HepG2 (cell line): ENCODE measurements around the gene CSNK1G3. TPM values are rescaled to one million over a fixed set of nuclear protein-coding genes. Genes with fewer than 3 reads are reported as not detected.
A peak's percentile ranks its signal among the peaks of the same experiment; 100 is the strongest.

ENCODE experiments used
- ATF7-NPFF ChIP-seq: sonication (generic); formaldehyde crosslinking; IDR thresholded peaks from 2 replicates; pipeline ENCODE4 v1.8.1; 2023; ENCODE audit warnings: mild to moderate bottlenecking, low read depth, missing genetic modification reagents, moderate library complexity
- CEBPG ChIP-seq: IDR thresholded peaks from 2 replicates; pipeline ENCODE4 v1.6.1; 2016
- FIP1L1 ChIP-seq: fragments of 200-400 bp; formaldehyde crosslinking; IDR thresholded peaks from 2 replicates; pipeline ENCODE4 v1.6.1; 2018; ENCODE audit warnings: low read depth, mild to moderate bottlenecking, low read length, moderate library complexity, borderline replicate concordance; ENCODE audit not compliant: insufficient read depth
- HDAC2 ChIP-seq: sonication (generic); formaldehyde crosslinking; IDR thresholded peaks from 2 replicates; pipeline ENCODE4 v1.4.0; 2020; ENCODE audit warnings: missing genetic modification reagents
- HNRNPLL ChIP-seq: fragments of 200-400 bp; formaldehyde crosslinking; IDR thresholded peaks from 2 replicates; pipeline ENCODE4 v1.6.1; 2017; ENCODE audit warnings: mild to moderate bottlenecking, low read depth, low read length; ENCODE audit not compliant: poor library complexity, severe bottlenecking
- HOXA3 ChIP-seq: sonication (generic); formaldehyde crosslinking; IDR thresholded peaks from 2 replicates; pipeline ENCODE4 v1.5.0; 2020; ENCODE audit warnings: missing genetic modification reagents
- KLF16 ChIP-seq, 2 experiments: sonication (generic) in 1 of 2; formaldehyde crosslinking in 1 of 2; IDR thresholded peaks; 2 replicates each; pipeline versions ENCODE4 v1.6.1 to v1.8.0; 2016 to 2023; ENCODE audit warnings: missing genetic modification reagents in 2 of 2, missing compliant biosample characterization in 1 of 2
- MAZ ChIP-seq, 2 experiments: sonication (generic) in 1 of 2; formaldehyde crosslinking in 1 of 2; IDR thresholded peaks; 2 replicates each; pipeline versions ENCODE4 v1.5.0 to v1.6.1; 2012 to 2020; ENCODE audit warnings: low read depth in 2 of 2, mild to moderate bottlenecking in 2 of 2, borderline replicate concordance in 1 of 2, improper control_type of control experiment in 1 of 2, low read length in 1 of 2, missing genetic modification reagents in 1 of 2, moderate library complexity in 1 of 2
- MTA1 ChIP-seq: sonication (generic); formaldehyde crosslinking; IDR thresholded peaks from 2 replicates; pipeline ENCODE4 v1.4.0; 2020; ENCODE audit warnings: missing genetic modification reagents, mild to moderate bottlenecking, borderline replicate concordance
- NPAS2 ChIP-seq: sonication (generic); formaldehyde crosslinking; IDR thresholded peaks from 2 replicates; pipeline ENCODE4 v1.8.0; 2022; ENCODE audit warnings: mild to moderate bottlenecking, missing genetic modification reagents, borderline replicate concordance
- NR2C2 ChIP-seq: sonication (generic); formaldehyde crosslinking; IDR thresholded peaks from 2 replicates; pipeline ENCODE4 v1.4.0; 2020; ENCODE audit warnings: missing genetic modification reagents, mild to moderate bottlenecking, moderate library complexity, borderline replicate concordance
- PHF20 ChIP-seq: sonication (generic); formaldehyde crosslinking; IDR thresholded peaks from 2 replicates; pipeline ENCODE4 v1.5.0; 2020; ENCODE audit warnings: mild to moderate bottlenecking, missing genetic modification reagents
- SOX6 ChIP-seq, 2 experiments: fragments of 450-650 bp in 1 of 2; sonication (generic) in 1 of 2; formaldehyde crosslinking in 1 of 2; IDR thresholded peaks; 2 replicates each; pipeline versions ENCODE4 v1.4.0 to v1.6.1; 2017 to 2020; ENCODE audit warnings: antibody characterized with exemption in 1 of 2, mild to moderate bottlenecking in 1 of 2, missing genetic modification reagents in 1 of 2
- TGIF2 ChIP-seq: IDR thresholded peaks from 2 replicates; pipeline ENCODE4 v1.6.1; 2016; ENCODE audit warnings: control low read depth, missing compliant biosample characterization
- ZFY ChIP-seq: sonication (generic); formaldehyde crosslinking; IDR thresholded peaks from 2 replicates; pipeline ENCODE4 v1.4.0; 2020; ENCODE audit warnings: missing genetic modification reagents
- polyA plus RNA-seq, 8 experiments: library from polyadenylated mRNA; depleted of rRNA in 3 of 8; stranded (reverse) in 7 of 8; unstranded in 1 of 8; fragments of >200 nt; fragmentation: Illumina TruSeq in 4 of 8; extraction: Trizol in 4 of 8; gene quantifications; 2 replicates each; pipeline versions ENCODE4 v1.2.1 to v1.2.3, GENCODE V29; 2011 to 2016; ENCODE audit warnings: low read depth in 4 of 8, missing spikeins in 1 of 8, mixed read lengths in 1 of 8; ENCODE audit not compliant: insufficient read depth in 1 of 8
- total RNA-seq, 5 experiments: library from RNA; depleted of rRNA; stranded (reverse); fragments of >200 nt; fragmentation: Illumina TruSeq; extraction: Trizol; gene quantifications; 2 replicates each; pipeline ENCODE4 v1.2.3, GENCODE V29; 2016; ENCODE audit warnings: low read depth in 1 of 5
- TF ChIP-seq, protein P1 (sequence below): sonication (generic); formaldehyde crosslinking; IDR thresholded peaks from 2 replicates; pipeline ENCODE4 v1.4.0; 2020; ENCODE audit warnings: missing genetic modification reagents, borderline replicate concordance
- TF ChIP-seq, protein P2 (sequence below): sonication (generic); formaldehyde crosslinking; IDR thresholded peaks from 2 replicates; pipeline ENCODE4 v1.5.1; 2020; ENCODE audit warnings: missing genetic modification reagents, mild to moderate bottlenecking, borderline replicate concordance
- TF ChIP-seq, protein P3 (sequence below): sonication (generic); formaldehyde crosslinking; conservative IDR thresholded peaks from 2 replicates; pipeline ENCODE4 v1.4.0; 2020; ENCODE audit warnings: missing genetic modification reagents
- TF ChIP-seq, protein P4 (sequence below): IDR thresholded peaks from 2 replicates; pipeline ENCODE4 v1.6.1; 2016; ENCODE audit warnings: missing compliant biosample characterization, missing genetic modification reagents, borderline replicate concordance

Gene CSNK1G3
- total and polyA plus RNA-seq, 2 of the 13 experiments (the other 11 are each of a cell fraction or from before 2014, with no cell fraction given): 11.3 to 31.5 TPM

DNA sequence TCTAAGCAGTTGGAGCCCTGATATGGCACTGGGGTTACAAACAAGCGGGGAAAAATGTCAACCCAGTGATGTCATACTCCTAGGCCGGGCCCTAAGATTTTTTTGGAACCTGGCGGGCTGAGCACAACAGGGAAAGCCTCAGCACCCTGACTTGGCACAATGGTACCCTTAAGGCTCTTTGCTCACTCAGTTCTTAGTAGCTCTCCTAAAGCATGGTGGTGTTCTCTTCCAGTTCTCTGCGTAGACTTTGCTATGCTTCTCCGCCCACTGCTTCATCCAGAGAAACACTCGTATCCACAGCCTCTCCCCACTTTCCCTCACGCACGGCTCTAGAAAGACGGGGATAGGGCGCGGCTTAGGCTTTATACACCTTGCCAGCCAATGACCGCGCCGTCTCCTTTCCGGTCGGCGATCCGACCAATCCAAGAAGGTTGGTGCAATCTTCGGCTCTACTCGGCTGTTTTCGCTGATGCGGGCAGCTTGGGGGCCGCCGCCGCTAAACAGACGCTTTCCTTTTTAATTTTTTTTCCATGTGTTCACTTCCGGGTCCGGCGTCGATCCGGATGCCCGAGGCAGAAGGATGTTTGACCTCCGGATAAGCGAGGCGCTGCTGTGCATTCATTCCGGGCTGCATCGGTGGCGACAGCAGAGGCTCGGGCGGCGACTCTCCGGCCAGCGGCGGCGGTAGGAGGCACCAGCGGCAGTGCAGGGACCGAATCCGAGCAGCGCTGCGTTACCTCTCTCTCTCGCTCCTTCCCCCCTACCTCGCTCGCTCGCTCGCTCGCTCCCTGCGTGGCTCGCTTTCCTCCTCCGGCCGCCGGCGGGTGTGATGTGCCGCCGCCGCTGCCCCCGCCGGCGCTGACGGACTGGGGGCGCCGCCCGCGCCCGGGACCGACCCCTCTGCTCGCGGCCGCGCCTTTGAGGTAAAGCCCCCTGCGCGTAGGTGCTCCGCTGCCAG is at the start of gene CSNK1G3 (continued):
- TF ChIP-seq, protein P1, sequence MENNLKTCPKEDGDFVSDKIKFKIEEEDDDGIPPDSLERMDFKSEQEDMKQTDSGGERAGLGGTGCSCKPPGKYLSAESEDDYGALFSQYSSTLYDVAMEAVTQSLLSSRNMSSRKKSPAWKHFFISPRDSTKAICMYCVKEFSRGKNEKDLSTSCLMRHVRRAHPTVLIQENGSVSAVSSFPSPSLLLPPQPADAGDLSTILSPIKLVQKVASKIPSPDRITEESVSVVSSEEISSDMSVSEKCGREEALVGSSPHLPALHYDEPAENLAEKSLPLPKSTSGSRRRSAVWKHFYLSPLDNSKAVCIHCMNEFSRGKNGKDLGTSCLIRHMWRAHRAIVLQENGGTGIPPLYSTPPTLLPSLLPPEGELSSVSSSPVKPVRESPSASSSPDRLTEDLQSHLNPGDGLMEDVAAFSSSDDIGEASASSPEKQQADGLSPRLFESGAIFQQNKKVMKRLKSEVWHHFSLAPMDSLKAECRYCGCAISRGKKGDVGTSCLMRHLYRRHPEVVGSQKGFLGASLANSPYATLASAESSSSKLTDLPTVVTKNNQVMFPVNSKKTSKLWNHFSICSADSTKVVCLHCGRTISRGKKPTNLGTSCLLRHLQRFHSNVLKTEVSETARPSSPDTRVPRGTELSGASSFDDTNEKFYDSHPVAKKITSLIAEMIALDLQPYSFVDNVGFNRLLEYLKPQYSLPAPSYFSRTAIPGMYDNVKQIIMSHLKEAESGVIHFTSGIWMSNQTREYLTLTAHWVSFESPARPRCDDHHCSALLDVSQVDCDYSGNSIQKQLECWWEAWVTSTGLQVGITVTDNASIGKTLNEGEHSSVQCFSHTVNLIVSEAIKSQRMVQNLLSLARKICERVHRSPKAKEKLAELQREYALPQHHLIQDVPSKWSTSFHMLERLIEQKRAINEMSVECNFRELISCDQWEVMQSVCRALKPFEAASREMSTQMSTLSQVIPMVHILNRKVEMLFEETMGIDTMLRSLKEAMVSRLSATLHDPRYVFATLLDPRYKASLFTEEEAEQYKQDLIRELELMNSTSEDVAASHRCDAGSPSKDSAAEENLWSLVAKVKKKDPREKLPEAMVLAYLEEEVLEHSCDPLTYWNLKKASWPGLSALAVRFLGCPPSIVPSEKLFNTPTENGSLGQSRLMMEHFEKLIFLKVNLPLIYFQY (CRISPR knock-in tag): 0 out of 2 replicates have a peak, but pooled peaks have one; percentile 47
- TF ChIP-seq MTA1 (CRISPR knock-in tag) (no peak), MAZ (IDR thresholded peaks at IDR 0.05; ENCODE audit: borderline replicate concordance, low read depth, low read length) (no peak; the same call in 1 of the 2 replicates), MAZ (CRISPR knock-in tag; IDR thresholded peaks at IDR 0.05; ENCODE audit: low read depth) (peak; percentile 70), NR2C2 (peak; percentile 96), PHF20 (CRISPR knock-in tag) (peak; percentile 75), HDAC2 (CRISPR knock-in tag) (peak; percentile 54; the same call in 1 of the 2 replicates), ZFY (CRISPR knock-in tag) (peak; percentile 56; the same call in 1 of the 2 replicates), NPAS2 (CRISPR knock-in tag) (no peak), SOX6 (IDR thresholded peaks at IDR 0.05) (no peak), SOX6 (CRISPR knock-in tag; IDR thresholded peaks at IDR 0.05) (peak; percentile 62), TGIF2 (0 out of 2 replicates have a peak, but pooled peaks have one; percentile 44), KLF16 (CRISPR knock-in tag; IDR thresholded peaks at IDR 0.05) (peak in 1 of 2 experiments; percentile 84; a peak in 2 of 4 replicates), ATF7-NPFF (peak; percentile 64), CEBPG (CRISPR knock-in tag) (peak; percentile 72), HOXA3 (CRISPR knock-in tag) (peak; percentile 63), FIP1L1 (0 out of 2 replicates have a peak, but pooled peaks have one; percentile 47), HNRNPLL (peak; percentile 48)
- TF ChIP-seq, protein P2, sequence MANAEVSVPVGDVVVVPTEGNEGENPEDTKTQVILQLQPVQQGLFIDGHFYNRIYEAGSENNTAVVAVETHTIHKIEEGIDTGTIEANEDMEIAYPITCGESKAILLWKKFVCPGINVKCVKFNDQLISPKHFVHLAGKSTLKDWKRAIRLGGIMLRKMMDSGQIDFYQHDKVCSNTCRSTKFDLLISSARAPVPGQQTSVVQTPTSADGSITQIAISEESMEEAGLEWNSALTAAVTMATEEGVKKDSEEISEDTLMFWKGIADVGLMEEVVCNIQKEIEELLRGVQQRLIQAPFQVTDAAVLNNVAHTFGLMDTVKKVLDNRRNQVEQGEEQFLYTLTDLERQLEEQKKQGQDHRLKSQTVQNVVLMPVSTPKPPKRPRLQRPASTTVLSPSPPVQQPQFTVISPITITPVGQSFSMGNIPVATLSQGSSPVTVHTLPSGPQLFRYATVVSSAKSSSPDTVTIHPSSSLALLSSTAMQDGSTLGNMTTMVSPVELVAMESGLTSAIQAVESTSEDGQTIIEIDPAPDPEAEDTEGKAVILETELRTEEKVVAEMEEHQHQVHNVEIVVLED (CRISPR knock-in tag): peak; percentile 74; the same call in 1 of the 2 replicates
- TF ChIP-seq, protein P3, sequence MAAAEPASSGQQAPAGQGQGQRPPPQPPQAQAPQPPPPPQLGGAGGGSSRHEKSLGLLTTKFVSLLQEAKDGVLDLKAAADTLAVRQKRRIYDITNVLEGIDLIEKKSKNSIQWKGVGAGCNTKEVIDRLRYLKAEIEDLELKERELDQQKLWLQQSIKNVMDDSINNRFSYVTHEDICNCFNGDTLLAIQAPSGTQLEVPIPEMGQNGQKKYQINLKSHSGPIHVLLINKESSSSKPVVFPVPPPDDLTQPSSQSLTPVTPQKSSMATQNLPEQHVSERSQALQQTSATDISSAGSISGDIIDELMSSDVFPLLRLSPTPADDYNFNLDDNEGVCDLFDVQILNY (CRISPR knock-in tag): no peak
- TF ChIP-seq, protein P4, sequence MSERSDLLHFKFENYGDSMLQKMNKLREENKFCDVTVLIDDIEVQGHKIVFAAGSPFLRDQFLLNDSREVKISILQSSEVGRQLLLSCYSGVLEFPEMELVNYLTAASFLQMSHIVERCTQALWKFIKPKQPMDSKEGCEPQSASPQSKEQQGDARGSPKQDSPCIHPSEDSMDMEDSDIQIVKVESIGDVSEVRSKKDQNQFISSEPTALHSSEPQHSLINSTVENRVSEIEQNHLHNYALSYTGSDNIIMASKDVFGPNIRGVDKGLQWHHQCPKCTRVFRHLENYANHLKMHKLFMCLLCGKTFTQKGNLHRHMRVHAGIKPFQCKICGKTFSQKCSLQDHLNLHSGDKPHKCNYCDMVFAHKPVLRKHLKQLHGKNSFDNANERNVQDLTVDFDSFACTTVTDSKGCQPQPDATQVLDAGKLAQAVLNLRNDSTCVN (CRISPR knock-in tag): peak; percentile 97
